ENCODE results near the gene SVIL.

Gene SVIL

GRCh38 chr10:29634764-29635625 is at the start of gene SVIL:
TSS of gene SVIL (minus strand) at chr10:29634971. CDS start at chr10:29555058, 79,913 bp downstream.
- no peak for DNase-seq (ENCODE audit: low read depth)

- DNase-seq (ENCODE audit: low read depth), result no peak
These were observed 47.1 kb upstream of the SVIL start for GRCh38 chr10:29681676-29682448.

- DNase-seq (ENCODE audit: low read depth), result no peak
These were observed 45.3 kb upstream of the SVIL start for GRCh38 chr10:29680091-29680490.

- DNase-seq (ENCODE audit: low read depth), result no peak
These were observed 42.0 kb upstream of the SVIL start for GRCh38 chr10:29676732-29677131.

- DNase-seq (ENCODE audit: low read depth), result no peak
These were observed 41.2 kb upstream of the SVIL start for GRCh38 chr10:29675984-29676383.

GRCh38 chr10:29671968-29672367 is 37.2 kb upstream of the SVIL start:
- no peak for DNase-seq (ENCODE audit: low read depth)

- no peak for DNase-seq (ENCODE audit: low read depth)
These were observed 36.5 kb upstream of the SVIL start for GRCh38 chr10:29671228-29671780.

- no peak for DNase-seq (ENCODE audit: low read depth)
These were observed 36.0 kb upstream of the SVIL start for GRCh38 chr10:29670761-29671160.

- DNase-seq (ENCODE audit: low read depth), result no peak
These were observed 34.4 kb upstream of the SVIL start for GRCh38 chr10:29669149-29669548.

- DNase-seq (ENCODE audit: low read depth), result peak; percentile 30
These were observed 33.9 kb upstream of the SVIL start for GRCh38 chr10:29668628-29669027.

- no peak for DNase-seq (ENCODE audit: low read depth)
These were observed 32.4 kb upstream of the SVIL start for GRCh38 chr10:29667191-29667590.

- DNase-seq (ENCODE audit: low read depth), result no peak
These were observed 31.4 kb upstream of the SVIL start for GRCh38 chr10:29666201-29666600.

GRCh38 chr10:29663718-29664117 is 28.9 kb upstream of the SVIL start:
- DNase-seq (ENCODE audit: low read depth), result no peak

GRCh38 chr10:29658984-29659965 is 24.5 kb upstream of the SVIL start:
- DNase-seq (ENCODE audit: low read depth), result peak; percentile 92

- no peak for DNase-seq (ENCODE audit: low read depth)
These were observed 23.0 kb upstream of the SVIL start for GRCh38 chr10:29657719-29658274.

- DNase-seq (ENCODE audit: low read depth), result no peak
These were observed 21.8 kb upstream of the SVIL start for GRCh38 chr10:29656451-29656992.

GRCh38 chr10:29652192-29652591 is 17.4 kb upstream of the SVIL start:
- no peak for DNase-seq (ENCODE audit: low read depth)

- no peak for DNase-seq (ENCODE audit: low read depth)
These were observed 17.0 kb upstream of the SVIL start for GRCh38 chr10:29651767-29652166.

- DNase-seq (ENCODE audit: low read depth), result no peak
These were observed 15.8 kb upstream of the SVIL start for GRCh38 chr10:29650552-29650944.

- DNase-seq (ENCODE audit: low read depth), result no peak
These were observed 15.1 kb upstream of the SVIL start for GRCh38 chr10:29649561-29650551.

Measured in HS-27A (cell line).